ENCODE measurements around the gene ZNF747.

The ZNF747 gene

DNA sequence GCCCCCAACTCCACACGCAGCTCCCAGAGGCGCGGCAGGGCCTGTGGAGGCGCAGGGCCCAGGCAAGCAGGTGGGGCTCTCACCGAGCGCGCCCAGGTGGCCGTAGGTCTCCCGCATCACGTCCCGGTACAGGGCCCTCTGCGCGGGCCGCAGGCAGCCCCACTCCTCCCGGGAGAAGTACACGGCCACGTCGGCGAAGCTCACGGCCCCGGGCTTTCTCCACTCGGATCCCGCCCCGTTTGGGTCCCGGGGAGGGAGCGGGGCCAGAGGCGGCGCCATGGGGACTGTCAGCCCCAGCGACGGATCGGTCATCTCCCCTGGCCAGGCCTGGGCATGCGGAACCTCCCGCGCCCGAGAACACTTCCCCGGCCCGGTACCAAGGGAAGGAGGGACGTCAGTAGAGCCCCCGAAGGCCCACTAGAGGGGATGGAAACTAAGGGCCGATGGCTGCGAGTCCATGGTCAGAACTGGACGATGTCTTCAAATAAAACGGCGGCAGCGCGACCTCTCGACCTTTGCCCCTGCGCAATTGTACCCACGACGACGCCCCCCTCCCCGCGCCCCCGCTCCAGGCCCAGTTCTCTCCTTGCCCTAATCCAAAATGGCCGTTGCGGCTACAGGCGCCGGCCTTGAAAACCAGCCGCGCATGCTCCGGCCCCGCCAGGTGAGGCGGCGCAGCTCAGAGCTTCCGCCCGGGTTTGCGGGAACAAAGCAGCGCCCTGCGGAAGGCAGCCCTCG lies at the start of gene ZNF747:
Gene ZNF747, minus strand, starts transcription at position 491 of the 738 bp plus-strand sequence. Its CDS starts 179 bp downstream, at position 312.
- TF ChIP-seq, protein P1, sequence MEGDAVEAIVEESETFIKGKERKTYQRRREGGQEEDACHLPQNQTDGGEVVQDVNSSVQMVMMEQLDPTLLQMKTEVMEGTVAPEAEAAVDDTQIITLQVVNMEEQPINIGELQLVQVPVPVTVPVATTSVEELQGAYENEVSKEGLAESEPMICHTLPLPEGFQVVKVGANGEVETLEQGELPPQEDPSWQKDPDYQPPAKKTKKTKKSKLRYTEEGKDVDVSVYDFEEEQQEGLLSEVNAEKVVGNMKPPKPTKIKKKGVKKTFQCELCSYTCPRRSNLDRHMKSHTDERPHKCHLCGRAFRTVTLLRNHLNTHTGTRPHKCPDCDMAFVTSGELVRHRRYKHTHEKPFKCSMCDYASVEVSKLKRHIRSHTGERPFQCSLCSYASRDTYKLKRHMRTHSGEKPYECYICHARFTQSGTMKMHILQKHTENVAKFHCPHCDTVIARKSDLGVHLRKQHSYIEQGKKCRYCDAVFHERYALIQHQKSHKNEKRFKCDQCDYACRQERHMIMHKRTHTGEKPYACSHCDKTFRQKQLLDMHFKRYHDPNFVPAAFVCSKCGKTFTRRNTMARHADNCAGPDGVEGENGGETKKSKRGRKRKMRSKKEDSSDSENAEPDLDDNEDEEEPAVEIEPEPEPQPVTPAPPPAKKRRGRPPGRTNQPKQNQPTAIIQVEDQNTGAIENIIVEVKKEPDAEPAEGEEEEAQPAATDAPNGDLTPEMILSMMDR (IDR thresholded peaks at IDR 0.05; ENCODE audit: low read depth, low read length) = no peak
- H3K4me3 ChIP-seq (ENCODE audit: low read depth, low read length) = peak within 1 kb of the TSS; percentile 73
- in situ Hi-C loops (cut with HindIII; ENCODE audit: low sequenced_read_pairs) = no loop called here
- DNase-seq (ENCODE audit: low read depth, low spot score) = peak; percentile 83

DNA sequence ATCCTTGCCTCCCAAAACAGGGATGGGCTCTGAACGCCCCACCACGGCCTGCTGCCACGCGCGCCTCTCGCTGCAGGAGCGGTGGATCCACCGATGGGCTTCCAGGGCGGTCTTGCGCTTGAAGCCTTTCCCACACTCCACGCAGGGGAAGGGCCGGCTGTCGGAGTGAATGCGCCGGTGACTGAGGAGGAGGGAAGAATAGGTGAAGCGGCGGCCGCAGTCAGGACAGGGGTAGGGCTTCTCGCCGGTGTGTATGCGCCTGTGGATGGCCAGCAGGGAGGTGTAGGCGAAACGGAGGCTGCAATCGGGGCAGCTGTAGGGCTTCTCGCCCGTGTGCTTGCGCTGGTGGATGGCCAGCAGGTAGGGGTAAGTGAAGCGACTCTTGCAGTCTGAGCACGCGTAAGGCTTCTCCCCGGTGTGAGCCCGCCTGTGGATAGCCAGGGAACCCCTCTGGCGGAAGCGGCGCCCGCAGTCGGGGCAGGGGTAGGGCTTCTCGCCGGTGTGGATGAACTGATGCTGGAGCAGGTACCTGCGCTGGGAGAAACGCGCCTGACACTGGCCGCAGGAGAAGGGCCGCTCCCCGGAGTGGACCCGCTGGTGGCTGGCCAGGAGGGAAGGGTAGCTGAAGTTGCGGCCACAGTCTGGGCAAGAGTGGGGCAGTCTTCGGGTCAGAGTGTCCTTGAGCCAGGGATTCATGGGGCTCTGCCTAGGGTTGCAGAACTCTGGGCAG lies 48.1 kb upstream of the ZNF747 start:
- no peak for DNase-seq (ENCODE audit: low read depth, low spot score)
- H3K4me3 ChIP-seq (ENCODE audit: low read depth, low read length) = no peak overlapping the region
- TF ChIP-seq, protein P1 (IDR thresholded peaks at IDR 0.05; ENCODE audit: low read depth, low read length) = no peak
- in situ Hi-C loops (cut with HindIII; ENCODE audit: low sequenced_read_pairs) = no loop called here

DNA sequence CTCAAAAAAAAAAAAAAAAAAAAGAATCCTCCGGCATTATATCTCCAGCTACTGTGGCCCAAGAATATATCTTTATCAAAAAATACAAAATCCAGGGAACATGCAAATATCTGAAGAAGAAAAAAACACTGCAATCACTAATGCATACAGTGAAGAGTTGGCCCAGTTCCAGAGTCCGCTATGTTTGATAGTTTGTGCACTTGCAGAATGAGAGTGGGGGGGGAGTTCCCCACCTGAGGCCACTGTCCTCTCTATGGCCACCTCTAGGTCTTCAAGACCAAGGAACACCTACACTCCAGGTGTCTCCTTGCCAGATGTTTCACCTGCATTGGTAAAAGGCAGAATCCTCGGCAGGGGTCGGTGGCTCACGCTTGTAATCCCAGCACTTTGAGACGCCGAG lies 46.8 kb upstream of the ZNF747 start:
- in situ Hi-C loops (cut with HindIII; ENCODE audit: low sequenced_read_pairs) = no loop called here
- H3K4me3 ChIP-seq (ENCODE audit: low read depth, low read length) = no peak overlapping the region
- TF ChIP-seq, protein P1 (IDR thresholded peaks at IDR 0.05; ENCODE audit: low read depth, low read length) = no peak
- no peak for DNase-seq (ENCODE audit: low read depth, low spot score)

DNA sequence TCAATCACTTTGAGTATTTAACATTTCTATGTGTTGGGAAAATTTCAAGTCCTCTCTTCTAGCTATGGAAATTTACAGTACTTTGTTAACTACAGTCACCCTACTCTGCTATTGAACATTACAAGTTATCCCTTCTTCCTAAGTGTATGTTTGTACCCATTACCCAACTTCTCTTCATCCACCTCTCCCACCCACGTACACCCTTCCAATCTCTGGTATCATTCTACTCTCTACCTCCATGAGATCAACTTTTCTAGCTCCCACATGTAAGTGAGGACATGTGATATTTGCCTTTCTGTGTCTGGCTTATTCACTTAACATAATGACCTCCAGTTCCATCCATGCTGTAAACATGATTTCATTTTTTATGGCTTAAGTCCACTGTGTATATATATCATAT lies 40.0 kb upstream of the ZNF747 start:
- in situ Hi-C loops (cut with HindIII; ENCODE audit: low sequenced_read_pairs) = no loop called here
- DNase-seq (ENCODE audit: low read depth, low spot score) = no peak
- TF ChIP-seq, protein P1 (IDR thresholded peaks at IDR 0.05; ENCODE audit: low read depth, low read length) = no peak
- no peak overlapping the region for H3K4me3 ChIP-seq (ENCODE audit: low read depth, low read length)

DNA sequence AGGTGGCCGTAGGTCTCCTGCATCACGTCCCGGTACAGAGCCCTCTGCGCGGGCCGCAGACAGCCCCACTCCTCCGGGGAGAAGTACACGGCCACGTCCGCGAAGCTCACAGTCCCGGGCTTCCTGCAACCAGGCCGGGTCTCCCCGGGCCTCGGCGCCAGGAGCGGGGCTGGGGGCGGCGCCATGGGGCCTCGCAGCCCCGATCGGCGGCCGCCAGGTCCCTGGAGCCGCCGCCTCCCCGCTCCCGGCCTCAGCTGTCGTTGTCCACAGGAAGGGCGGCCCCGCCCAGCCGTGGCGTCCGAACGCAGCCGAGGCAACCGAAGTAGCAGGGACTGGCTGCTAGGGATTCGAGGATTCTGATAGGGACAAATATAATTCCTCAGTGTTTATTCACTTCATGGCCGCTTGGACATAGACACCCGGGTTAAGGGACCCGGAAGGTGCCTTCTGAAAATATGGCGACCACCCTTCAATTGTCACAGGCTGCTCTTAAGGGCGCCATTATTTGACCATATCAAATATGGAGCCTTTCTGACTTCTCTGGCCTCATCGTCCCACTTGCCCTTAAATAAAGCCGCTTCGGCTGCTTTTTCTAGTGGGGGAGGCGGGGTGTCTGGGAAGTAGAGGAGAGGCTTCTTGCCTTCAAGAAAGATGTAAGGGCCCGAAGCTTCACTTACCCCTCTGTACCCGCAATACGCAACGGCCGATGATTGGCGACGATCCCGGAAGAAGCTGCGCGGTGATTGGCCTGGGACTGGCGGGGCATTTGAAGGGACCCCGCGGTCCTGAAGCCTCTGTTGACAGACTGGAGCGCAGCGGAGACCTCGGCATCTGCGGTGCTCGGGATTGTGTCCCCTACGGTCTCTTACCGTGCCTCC lies 37.0 kb upstream of the ZNF747 start, which contains the start of gene ZNF688:
Gene ZNF688, minus strand, starts transcription at position 270 of the 878 bp plus-strand sequence. Its CDS starts 85 bp downstream, at position 185.
- peak; percentile 99 for DNase-seq (ENCODE audit: low read depth, low spot score)
- in situ Hi-C loops (cut with HindIII; ENCODE audit: low sequenced_read_pairs) = no loop called here
- H3K4me3 ChIP-seq (ENCODE audit: low read depth, low read length) = peak within 1 kb of the TSS; percentile 63
- TF ChIP-seq, protein P1 (IDR thresholded peaks at IDR 0.05; ENCODE audit: low read depth, low read length) = no peak

All from astrocyte of the spinal cord (primary cell).